HG02981 (cell line): ENCODE measurements around the gene BECN2.

Experiments used
- ATAC-seq: cut with Tn5 transposase; IDR thresholded peaks from one replicate; pipeline ENCODE4 v1.9.1; 2021; ENCODE audit warnings: mild to moderate bottlenecking, moderate library complexity; ENCODE audit not compliant: unreplicated experiment

Gene BECN2, protein sequence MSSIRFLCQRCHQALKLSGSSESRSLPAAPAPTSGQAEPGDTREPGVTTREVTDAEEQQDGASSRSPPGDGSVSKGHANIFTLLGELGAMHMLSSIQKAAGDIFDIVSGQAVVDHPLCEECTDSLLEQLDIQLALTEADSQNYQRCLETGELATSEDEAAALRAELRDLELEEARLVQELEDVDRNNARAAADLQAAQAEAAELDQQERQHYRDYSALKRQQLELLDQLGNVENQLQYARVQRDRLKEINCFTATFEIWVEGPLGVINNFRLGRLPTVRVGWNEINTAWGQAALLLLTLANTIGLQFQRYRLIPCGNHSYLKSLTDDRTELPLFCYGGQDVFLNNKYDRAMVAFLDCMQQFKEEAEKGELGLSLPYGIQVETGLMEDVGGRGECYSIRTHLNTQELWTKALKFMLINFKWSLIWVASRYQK

DNA sequence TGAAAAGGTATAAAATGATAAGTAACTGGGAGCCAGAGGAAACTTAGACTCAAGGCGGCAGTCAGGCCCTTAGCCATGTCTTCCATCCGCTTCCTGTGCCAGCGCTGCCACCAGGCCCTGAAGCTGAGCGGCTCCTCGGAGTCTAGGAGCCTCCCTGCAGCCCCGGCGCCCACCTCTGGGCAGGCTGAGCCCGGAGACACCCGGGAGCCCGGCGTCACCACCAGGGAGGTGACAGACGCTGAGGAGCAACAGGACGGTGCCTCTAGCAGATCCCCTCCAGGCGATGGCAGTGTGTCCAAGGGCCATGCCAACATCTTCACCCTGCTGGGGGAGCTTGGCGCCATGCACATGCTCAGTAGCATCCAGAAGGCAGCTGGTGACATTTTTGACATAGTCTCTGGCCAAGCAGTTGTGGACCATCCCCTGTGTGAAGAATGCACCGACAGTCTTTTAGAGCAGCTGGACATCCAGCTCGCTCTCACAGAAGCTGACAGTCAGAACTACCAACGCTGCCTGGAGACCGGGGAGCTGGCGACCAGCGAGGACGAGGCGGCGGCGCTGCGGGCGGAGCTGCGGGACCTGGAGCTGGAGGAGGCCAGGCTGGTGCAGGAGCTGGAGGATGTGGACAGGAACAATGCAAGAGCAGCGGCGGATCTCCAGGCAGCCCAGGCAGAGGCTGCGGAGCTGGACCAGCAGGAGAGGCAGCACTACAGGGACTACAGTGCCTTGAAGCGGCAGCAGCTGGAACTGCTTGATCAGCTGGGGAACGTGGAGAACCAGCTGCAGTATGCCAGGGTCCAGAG lies at the start of gene BECN2:
BECN2 (plus strand) TSS at position 76 of the 803 bp plus-strand sequence; CDS start at position 76, 0 bp downstream.
- ATAC-seq, result no peak

DNA sequence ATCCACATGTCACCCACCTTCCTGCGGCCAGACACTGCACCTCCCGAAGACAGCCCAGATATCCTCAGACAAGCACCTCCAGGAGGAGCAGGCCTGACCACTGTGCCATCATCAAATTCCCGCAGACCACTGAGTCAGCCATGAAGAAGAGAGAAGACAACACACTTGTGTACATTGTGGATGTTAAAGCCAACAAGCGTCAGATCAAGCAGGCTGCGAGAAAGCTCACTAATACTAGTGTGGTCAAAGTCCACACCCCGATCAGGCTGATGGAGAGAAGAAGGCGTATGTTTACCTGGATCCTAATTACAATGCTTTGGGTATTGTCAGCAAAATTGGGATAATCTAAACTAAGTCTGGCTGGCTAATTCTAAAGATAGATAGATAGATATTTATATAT lies 41.4 kb upstream of the BECN2 start:
- ATAC-seq, result no peak

DNA sequence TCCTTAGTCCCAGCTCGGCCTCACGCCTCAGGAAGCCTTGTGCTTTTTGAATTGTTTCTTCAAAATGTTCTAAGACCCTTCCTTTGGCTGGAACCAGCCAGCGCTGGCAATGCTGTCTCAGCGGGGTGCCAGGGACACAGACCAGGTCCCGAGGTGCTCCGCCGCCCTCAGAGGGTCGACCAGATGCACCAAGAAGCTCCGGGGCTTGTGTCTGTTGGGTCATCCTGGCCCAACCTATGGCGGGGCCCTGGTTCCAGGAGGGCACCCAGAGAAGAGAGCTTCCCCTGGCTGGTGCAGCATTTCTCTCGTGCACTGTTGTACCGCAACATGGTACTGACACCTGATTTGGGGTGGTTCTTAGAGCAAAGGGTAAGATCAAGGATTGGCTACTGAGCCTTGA lies 40.1 kb upstream of the BECN2 start:
- no peak for ATAC-seq

DNA sequence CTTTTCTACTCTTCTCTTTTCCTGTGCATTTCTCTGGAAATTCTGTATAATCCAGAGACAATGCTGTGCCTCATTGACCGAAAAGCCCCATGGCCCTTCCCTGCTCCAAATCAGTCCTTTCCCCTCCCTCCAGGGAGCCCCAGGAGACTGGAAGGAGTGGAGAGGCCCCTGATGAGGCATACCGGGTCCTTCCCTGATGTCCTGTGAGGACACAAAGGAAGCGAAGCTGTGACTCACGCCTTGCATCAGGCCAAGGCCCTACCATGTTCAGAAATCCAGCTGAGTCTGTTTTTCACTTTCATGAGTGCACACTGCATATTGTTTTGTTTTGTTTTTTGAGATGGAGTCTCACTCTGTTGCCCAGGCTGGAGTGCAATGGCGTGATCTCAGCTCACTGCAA lies 38.7 kb upstream of the BECN2 start:
- no peak for ATAC-seq

DNA sequence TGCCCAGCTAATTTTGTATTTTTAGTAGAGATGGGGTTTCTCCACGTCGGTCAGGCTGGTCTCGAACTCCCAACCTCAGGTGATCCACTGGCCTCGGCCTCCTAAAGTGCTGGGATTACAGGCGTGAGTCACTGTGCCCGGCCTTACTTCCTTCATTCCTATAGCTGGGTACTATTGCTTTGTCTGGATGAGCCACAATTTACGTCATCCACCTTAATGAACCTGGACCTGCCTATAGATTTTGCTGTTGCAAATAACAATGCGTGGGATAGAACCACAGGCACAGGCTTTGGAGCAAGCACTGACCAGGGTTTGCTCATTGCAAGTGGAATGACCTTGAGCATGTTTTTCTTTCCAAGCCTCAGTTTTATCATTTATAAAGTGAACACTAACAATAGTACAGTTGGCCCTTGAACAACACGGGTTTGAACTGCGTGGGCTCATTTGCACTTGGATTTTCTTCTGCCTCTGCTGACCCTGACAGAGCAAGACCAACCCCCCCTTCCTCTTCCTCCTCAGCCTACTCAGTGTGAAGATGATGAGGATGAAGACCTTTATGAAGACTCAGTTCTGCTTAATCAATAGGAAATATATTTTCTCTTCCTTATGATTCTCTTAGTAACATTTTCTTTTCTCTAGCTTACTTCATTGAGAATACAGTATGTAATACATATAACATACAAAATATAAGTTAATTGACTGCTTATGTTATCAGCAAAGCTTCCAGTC lies 33.3 kb upstream of the BECN2 start:
- ATAC-seq, result no peak

DNA sequence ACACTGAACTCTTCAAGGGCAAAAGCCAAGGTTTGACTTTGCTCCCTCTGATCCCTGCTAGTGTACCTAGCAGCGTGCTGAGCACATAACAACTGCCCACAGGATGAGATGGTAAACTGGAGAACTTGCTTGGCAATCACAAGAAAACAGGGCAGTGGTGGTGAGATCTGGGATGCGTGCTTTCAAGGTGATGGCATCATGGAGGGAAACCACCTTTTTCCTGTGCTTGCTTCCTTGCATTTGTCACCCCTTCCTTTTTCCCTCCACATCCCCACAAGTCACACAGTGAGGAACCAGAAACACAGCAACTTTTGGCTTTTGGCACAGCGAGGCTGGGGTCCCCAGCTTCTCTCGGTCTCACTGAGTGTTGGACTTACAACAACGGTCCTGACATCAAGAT lies 31.4 kb upstream of the BECN2 start:
- ATAC-seq, result no peak

DNA sequence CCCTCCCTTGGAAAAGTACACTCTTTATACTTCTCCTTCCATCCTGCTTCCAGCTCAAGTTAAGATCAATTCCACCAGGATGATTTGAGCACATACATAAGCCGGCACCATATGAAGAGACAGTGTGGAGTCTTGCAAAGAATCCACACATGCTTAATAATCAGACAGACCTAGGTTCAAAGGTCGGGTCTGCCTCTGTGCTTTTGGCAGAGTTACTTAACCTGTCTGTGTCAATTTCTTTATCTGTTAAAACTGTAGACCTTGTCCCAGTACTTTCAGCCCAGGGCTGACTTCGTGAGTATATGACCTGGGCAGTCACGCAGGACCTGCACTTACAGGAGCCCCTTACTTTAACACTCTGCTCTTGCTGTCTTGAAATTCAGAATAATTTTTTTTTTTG lies 30.2 kb upstream of the BECN2 start:
- no peak for ATAC-seq

DNA sequence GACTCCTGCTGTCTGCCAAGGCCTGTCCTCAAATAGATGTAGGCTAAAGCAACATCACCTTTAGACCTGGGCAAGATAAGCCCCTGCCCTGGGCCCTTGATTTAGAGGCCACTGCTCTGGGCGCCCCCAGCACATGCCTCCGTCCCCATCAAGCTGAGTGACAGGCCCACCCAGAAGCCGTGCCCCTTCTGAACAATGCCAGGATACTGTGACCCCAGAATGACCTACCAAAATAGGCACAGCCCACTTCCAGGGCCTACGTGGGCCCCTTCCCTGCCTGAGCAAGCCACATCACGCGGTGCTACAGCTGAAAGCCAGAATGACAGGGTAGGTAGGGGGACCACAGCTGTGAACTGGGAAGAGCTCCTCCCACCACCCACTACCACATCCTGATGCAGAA lies 24.7 kb upstream of the BECN2 start:
- no peak for ATAC-seq

DNA sequence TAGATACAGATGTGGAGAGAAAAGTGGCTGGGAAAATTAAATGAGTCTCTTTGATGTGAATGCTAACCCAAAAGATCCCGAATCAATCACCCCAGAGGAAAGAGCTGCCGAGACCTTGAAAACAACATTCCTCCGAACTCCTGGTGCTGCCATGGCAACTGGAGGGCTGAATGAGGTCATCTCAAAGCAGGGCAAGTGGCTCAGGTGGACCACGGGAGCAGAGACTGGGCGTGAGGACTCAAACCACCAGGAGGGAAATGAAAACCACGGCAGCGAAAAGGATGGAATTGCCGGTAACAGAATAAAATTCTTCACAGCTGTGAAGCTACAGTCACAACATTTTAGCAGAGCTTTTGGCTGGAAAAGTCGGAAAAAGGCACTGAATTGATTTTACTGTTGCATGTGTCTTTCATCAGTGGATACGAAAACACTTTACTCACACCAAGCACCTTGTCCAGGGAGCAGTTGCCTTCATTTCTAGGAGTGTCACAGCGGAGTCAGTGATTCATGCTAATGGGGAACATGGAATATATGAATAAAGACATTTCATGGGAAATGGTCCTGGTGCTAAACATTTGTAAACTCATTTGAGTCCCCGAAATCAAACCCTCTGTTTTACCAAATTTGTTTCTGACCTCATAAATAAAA lies 23.2 kb upstream of the BECN2 start:
- ATAC-seq, result no peak

DNA sequence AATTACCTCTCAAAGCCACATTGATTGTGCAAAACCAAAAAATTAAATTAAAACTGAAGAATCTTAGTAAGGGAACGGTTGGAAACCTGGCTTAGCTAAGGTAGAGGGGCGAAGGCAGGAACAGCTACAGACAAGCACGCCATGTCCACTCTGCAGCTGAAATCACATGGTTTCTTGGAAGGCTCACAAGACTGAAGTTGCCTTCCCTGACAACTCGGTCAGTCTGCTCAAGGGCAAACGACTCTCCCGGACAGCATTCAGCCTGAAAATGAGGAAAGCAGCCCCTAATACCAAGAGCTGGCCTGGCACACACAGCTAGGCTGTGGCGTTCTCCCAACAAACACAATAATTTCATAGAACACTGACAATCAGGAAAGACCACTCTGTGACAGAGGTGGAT lies 22.7 kb upstream of the BECN2 start:
- no peak for ATAC-seq

DNA sequence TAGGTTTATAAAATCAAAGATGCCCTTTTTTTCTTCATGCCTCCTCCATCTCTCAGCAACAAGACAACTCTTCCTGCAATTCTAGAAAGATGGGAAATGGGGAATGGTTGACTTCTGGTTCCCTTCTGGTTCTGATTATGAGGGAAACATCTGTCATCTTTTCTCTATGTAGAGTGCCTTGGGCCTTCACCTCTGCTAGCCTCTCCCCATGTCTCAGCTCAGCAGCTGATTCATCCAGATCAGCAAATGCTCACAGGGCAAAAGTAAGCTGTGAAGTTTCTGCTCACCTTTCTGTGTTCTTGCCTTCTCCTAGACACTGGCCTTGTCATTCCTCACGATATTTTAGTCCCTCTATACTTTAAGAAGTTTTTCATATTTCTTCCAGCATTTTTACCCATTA lies 17.8 kb upstream of the BECN2 start:
- ATAC-seq, result no peak

DNA sequence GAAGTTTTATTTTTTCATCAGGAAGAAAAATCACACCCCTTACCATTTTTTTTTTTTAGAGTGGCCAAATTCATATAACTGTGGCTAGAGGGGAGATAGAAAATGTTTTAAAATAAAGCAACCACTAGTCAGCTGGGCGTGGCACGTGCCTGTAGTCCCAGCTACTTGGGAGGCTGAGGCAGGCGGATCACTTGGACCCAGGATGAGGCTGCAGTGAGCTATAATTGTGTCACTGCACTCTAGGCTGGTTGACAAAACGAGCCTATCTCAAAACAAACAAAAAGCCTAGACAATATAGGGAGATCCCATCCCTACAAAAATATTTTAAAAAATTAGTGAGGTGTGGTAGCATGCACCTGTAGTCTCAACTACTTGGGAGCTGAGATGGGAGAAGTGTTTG lies 14.8 kb upstream of the BECN2 start:
- no peak for ATAC-seq

DNA sequence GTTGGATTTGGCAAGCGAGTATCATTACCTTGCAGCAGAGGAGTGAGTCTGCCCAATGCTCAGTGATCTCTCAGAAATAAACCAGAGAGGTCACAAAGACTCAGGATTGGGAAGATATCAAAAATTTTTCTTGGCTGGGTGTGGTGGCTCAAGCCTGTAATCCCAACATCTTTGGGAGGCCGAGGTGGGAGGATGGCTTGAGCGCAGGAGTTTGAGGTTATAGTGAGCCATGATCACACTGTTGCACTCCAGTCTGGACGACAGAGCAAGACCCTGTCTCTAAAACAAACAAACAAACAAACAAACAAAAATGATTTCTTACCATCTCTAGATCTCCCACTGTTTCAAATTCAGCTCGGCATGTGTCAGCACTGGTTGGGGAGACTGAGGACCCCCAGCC lies 13.3 kb upstream of the BECN2 start:
- no peak for ATAC-seq

DNA sequence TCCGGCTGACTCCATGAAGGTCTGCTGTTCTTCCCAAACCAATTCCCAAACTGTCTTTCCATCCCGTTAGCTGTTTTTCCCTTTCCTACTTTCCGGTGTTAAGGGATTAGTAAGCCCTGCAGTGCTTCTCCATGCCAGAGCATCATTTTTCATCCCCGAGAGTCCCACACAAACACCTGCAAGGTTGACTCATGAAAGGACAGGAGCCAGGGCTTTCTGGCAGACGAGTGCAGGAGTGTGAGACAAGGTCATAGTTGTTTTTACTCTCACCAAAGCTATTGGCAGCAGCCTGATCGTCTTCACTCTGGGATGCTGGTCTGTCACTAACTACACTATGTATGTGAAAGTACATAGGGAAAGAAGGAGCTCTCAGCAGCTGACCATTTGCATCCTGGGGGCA lies 10.2 kb upstream of the BECN2 start:
- no peak for ATAC-seq

DNA sequence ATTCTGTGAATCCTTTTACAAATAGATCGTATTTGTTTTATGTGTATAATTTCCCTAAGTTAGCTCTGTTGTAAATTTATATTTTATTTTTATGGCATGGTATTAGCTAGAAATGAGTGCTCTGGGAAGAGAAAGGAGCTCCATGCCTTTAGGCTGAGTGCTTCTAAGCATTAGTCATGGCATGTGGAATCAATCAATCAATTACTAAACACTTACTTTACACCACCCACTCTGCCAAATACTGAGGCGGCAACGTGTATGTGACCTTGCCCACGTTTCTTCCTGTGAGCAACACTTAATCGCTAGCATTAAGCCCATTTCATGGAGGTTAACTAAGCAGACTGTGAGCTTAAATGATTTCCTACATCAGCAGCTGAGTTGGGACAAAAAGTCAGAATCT lies 7.2 kb upstream of the BECN2 start:
- ATAC-seq, result no peak

DNA sequence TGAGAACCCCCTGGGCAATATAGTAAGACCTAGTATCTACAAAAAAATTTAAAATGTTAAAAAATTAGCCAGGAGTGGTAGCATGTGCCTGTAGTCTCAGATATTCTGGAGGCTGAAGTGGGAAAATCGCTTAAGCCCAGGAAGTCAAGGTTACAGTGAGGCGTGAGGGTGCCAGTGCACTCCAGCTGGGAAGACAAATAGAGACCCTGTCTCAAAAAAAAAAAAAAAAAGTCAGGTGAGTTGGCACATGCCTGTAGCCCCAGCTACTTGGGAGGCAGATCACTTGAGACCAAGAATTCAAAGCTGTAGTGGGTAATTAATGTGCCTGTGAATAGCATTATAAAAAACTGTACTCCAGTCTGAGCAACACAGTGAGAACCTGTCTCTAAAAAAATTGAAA lies 4.6 kb downstream of the BECN2 start:
- no peak for ATAC-seq

DNA sequence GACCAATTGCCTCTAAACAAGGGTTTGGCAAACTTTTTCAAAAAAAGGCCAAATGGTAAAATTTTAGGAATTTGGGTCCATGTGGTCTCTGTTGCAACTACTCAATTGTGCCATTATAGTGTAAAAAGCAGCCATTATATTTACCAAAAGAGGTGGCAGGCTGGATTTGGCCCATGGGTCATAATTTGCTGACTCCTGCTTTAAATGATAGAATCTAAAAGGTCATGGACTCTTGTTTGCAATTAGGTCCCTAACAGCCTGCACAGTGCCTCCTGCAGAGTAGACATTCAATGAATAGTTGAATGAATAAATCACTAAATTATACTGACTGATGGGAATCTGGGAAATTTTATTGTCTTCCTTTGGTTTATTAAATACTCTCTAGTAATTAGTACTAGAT lies 6.2 kb downstream of the BECN2 start:
- no peak for ATAC-seq

DNA sequence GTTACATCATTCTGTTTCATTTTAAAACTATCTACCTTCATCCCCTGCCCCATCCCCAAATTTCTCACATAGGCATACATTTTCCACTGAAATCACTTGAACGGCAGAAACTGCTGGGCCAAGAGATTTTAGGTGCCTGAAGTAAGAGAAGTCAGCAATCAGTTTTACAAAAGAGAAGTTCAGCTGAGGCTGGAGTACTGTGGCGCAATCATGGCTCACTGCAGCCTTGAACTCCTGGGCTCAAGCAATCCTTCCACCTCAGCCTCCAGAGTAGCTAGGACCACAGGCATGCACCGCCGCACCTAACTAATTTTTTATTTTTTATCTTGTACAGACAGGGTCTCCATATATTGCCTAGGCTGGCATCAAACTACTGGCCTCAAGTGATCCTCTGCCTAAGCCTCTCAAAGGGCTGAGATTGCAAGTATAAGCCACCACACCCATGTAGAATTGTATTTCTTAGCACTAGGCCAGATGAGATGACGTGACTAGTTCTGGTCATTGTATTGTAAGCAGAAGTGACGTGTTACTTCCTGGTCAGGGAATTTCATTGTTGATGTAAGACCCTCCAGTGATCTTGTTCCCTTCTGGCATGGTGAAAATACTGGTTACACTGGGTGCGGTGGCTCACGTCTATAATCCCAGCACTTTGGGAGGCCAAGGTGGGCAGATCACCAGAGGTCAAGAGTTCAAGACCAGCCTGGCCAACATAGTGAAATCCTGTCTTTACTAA lies 7.1 kb downstream of the BECN2 start:
- ATAC-seq, result no peak

DNA sequence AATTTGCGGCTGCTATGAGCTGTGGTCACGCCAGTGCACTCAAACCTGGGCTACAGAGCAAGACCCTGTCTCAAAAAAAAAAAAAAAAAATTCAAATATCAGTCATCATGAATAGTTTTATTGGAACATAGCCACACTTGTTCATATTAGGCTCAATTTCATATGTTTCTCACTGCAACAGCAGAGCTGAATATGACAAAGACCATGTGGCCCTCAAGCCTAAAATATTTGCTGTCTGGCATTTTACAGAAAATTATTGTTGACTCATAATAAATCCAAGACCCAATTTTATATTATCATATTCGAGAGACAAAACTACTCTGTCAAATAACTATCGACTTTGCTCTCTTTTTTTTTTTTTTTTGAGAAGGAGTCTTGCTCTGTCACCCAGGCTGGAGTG lies 11.0 kb downstream of the BECN2 start:
- ATAC-seq, result no peak

DNA sequence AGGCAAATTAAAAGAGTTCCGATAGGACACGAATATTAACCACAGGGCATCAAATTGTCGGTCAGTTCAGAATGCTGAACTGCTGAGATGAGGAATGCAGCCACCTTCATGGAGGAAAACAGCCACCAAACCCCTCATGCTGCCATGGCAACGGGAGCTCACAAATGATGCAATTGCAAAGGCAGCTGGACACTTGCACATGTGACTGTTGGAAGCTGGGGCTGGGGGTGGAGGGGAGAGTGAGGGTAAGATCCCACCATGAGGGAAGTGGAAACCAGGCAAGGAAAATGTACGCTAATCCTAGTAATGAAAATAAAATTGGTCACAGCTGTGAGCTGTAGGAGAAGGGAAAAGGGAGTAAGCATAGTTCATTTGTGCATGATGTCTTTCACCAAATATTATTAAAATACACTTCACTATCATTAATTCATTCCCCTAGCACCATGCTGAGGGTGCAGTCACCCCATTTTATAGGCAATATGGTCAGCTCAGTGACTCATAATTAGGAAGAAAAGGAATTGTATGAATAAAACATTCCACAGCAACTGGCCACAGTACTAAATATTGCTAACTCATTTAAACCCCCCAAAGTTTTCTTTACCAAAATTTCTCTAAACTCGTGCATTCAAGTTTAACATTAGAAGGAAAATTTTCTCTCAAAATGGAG lies 15.3 kb downstream of the BECN2 start:
- no peak for ATAC-seq
